GM18951 (cell line): ENCODE results near the gene CHURC1.

Experiments
- POLR2A ChIP-seq: IDR thresholded peaks from 4 replicates; pipeline ENCODE4 v1.6.1; 2011; ENCODE audit warnings: mild to moderate bottlenecking; ENCODE audit not compliant: insufficient read length, insufficient read depth; ENCODE audit errors: extremely low read depth
- in situ Hi-C: fragments of 300-500 bp; cut with MboI; formaldehyde crosslinking; loops from one replicate; pipeline ENCODE4 v1.12.0; 2022; ENCODE audit warnings: low sequenced_read_pairs, mixed read lengths, inconsistent platforms; ENCODE audit not compliant: unreplicated experiment

Gene CHURC1

DNA sequence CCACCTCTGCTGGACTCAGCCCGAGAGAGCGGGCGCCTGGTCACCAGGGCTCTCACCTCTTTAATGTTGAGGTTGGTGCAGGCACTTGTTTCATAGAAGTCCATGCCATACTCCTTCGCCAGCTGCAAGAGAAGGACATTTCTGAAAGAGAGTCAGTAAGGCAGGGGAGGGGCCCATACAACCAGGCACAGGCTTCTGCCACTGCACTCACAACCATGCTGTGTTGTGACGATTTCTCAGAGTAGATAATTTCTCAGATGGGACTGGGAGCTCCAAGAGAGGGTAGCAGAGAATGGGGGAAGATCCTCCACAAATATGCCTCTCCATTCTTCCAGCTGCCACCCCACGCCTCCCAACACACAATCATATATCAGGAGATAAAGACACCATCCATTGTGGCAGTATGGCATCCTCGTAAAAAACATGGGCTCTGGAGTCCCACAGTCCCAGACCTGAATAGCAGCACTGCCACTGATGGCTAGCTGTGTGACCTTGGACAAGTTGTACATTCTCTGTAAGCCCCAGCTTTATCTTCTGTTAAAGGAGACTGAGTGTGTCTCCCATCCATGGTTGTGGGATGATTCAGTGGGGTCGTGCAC is 34.5 kb downstream of the CHURC1 start:
- in situ Hi-C loops = no loop called here
- no peak for TF ChIP-seq POLR2A

DNA sequence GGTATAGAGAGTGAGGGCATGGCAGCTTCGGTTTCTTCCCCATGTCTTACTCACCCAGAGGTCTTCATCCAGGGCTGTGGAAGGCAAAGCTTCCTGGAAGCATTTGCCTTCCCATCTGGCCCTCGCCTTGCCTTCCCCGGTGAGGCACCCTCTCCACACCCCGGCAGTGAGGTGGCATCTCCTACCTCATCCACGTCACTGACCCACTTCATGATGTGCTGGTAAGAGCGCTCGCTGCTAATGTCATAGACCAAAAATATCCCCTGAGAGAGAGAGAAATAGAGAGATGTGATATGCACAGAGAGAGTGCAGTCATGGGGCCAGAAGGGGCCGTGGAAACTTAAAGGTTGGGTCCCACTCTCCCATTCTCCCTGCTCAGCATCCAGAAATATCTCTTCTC is 36.6 kb downstream of the CHURC1 start:
- in situ Hi-C loops = no loop called here
- no peak for TF ChIP-seq POLR2A

DNA sequence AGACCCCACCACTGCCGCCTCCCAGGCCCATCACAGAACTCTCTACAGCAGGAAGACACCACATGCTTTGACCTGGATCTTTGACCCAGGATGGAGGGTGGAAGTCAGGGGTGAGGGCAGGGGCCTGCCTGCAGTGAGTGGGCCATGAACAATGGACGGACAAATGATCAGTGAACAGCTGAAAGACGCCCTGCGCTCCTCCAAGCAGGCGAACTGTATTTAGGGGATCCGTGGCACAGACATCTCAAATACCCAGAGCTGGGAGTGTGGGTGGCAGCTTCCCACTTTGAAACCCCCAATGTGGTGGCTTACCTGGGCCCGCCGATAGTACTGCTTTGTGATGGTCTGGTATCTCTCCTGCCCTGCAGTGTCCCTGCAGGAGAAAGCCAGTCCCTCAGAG is 37.0 kb downstream of the CHURC1 start:
- in situ Hi-C loops = no loop called here
- TF ChIP-seq POLR2A = no peak

DNA sequence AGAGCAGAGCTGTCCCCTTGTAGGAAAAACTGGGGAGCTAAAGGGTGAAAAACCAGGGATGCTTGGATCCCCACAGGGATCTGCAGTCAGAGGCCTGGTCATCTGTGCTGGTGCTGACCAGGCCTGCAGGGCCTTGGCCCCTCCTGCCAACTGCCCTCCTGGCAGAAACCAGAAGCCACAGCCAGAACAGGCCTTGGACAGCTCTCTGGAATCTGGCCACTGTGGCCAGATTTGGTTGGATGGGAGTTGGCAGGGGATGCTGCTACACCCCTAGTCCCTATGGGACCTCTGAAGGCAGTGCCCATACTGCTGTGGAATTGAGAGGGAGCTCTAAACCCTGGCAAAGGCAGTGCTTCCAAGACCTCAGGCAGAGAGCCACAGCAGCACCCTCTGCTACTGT is 37.5 kb downstream of the CHURC1 start:
- no peak for TF ChIP-seq POLR2A
- in situ Hi-C loops = no loop called here

DNA sequence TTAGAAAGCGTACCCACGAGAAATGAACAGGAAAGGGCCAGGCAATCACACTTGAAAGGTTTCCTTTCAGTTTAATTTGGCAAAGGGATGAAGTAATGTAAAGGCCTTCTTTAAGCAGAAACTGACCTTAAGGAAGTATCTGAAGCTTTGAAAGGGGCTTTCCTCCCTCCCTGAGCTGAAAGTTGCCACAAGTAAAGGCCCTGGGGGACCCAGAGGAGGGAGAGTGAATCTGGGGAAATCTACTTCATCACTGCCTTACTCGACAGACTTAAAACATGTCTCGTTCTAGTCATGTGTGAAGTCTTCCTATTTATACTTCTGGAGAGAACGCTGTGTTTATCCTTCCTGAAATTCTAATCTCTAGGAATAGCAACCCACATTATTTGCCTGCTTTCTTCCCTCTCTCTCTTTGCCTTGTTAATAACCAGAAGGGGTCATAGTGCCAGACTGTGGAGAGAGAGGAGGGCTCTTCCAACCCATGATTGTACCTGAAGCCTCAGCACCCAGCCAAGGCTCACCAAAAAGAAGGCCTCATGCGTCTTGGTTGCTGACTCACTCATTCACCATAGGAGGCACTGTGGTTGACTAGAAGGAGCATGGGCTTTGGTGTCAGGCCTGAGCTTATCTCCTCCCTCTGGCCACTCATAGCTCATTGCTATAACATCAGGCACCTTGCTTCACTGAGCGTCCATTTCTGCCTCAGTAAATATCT is 38.5 kb downstream of the CHURC1 start:
- in situ Hi-C loops = no loop called here
- no peak for TF ChIP-seq POLR2A

DNA sequence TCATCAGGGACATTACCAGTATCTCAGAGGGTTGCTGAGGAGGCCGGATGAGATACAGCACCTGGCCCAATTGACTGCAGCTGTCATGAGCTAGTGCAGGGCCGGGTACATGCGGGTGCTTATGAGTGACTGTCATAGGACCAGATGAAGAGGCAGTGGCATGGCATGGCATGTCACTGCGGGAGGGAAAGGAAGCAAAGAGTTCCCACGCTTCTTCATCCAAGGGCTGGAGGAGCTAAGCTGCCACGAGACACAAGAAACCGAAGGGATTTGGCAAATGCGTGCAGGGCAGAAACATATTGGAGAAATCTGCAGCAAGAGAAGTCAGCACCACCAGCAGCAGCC is 39.0 kb downstream of the CHURC1 start:
- TF ChIP-seq POLR2A = no peak
- in situ Hi-C loops = no loop called here

DNA sequence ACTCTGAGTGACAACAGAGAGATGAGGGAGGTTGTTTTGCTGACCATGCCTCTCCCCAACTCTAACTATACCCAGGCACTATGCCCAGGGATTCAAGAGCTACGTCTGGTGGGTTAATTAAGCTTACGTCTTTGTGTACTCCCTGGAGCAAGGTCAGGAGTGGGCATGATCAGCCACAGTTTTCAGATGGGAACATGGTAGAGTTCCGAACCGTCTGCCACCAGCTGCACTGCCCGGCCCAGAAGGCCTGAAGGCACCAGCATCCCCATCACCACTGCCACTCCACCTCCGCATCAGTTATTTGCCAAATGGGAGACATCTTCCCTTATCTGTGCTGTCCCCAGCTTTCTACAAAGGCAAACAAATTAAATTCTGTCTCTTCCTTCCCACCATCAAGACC is 39.4 kb downstream of the CHURC1 start:
- in situ Hi-C loops = no loop called here
- TF ChIP-seq POLR2A = no peak

DNA sequence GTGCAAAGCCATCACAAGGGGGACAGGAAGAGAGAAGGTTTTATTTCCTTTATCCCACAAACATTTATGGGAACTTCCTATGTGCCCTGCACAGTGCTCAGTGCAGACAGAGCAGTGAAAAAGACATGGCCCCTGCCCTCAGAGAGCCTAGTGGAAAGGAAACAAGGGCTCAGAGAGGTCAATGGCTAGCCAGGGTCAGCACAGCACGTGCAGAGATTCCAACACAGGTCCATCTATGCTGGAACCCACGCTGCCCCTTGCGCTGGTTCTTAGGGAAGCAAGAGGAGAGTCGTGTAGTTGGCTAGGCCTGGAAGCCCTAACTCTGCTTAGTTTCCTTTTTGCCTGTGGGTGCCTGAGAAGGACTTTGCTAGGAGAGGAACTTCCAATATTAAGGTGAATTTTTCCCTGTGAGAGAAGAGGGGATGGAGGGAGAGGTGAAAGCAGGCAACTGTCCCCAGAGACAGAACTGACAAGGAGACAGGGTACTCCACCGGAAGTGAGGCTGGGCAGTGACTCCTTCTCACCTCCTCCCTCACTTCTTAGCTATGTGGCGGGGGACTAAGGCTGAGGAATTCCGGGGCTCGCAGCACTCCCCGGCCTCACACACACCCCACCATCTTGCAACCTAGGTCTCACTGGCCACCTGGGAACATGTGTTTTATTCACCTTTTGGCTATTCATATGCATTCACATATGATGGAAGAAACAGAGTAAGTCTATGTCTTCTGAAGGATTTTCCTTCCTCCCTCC is 40.4 kb downstream of the CHURC1 start:
- no peak for TF ChIP-seq POLR2A
- in situ Hi-C loops = no loop called here

DNA sequence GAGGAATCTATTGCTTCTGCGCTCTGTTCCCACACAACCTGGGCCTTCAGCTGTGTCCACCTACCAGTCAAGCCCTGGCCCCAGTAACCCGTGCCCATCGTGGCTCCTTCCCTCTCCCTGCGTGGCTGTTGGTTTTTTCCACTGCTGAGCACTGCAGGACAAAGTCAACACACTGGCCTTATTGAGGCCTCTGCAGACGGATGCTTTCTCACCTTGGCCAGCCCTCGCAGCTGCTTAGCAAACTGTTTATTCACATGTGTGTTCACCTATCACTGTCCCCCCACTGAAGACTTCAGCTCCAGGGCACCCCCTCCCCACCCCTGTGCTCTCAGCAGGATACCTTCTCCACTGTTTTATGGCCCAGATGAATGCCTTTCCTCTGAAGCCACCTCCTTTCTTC is 41.0 kb downstream of the CHURC1 start:
- in situ Hi-C loops = no loop called here
- no peak for TF ChIP-seq POLR2A

DNA sequence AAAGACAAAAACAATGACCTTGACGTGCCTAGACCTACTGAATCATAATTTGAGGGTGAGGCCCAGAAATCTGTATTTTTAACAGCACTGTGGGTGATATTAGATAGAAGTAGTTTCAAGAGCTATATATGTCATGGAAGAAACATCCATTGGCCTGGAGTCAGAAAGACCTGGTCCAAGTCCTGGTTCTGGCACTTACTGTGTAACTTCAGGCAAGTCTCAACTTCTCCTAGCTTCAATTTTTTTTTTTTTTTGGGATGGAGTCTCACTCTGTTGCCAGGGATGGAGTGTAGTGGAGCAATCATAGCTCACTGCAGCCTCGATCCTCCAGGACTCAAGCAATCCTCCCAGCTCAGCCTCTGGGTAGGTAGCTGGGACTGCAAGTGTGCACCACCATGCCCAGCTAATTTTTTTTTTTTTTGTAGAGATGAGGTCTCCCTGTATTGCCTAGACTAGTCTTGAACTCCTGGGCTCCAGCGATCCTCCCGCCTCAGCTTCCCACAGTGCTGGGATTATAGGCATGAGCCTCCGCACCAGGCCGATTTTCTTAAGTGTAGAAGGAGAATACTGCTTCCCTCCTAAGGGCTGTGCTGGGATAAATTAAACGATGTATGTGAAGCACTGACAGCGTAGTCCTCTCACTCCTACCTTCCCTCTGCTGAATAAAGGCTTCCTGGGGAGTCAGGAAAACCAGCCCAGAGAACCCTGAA is 42.6 kb downstream of the CHURC1 start:
- TF ChIP-seq POLR2A = no peak
- in situ Hi-C loops = no loop called here

DNA sequence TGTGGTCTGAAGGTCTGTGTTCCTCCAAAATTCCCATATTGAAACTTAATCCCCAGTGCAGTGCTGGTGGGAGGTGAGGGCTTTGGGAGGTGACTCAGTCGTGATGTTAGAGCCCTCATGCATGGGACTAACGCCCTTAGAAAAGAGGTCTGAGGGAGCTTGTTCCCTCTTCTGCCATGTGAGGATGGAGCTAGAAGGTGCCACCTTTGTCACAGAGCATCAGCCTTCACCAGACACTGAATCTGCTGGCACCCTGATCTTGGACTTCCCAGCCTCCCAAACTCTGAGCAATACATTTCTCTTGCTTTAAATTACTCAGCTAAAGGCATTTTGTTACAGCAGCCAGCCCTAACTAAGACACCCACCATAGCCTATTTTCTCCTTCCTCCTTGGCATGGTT is 43.9 kb downstream of the CHURC1 start:
- no peak for TF ChIP-seq POLR2A
- in situ Hi-C loops = no loop called here

DNA sequence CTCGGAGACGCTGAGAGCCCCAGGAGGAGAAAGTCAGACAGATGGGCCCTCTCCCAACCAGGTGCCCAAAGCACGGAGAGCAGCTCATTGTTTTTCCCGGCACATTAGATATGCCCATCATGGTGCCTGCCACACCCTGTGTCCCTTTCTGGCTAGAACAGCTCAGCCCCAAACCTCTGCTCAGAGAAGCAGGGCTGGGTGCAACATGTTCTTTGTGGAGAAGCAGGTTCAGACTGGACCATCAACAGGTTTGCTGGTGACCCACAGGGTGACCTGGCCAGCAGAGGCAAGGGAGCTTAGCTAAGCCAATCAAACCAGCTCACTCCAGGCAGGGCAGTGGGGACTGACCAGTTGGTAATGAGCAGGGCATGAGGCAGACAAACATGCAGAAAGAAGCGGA is 44.5 kb downstream of the CHURC1 start:
- TF ChIP-seq POLR2A = no peak
- in situ Hi-C loops = no loop called here

DNA sequence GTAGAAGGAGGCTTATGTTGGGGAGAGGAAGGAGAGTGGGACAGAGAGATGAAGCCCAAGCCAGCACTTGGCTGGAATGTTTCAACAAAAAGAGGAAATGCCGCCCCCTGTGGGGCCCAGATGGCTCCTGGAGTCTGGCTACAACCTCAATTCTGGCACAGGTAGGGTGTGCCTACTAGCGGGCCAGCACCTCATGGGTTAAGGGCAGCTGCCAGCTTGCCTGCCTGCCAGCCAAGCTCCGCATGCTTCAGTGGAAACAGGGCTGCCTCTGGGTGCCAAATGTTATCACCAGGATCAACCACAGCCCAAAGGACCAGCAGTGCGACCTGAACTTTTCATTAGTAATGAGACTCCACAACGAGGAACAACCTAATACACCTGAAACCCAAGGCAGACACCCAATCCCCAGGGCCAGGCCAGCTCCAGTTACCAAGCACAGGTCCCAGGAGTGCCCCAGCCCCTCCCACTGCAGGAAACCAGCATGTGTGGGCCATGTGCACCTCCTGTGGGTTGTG is 46.6 kb downstream of the CHURC1 start:
- no peak for TF ChIP-seq POLR2A

More for the DNA sequence above, 46.6 kb downstream of the CHURC1 start:
- in situ Hi-C loops = no loop called here
